Spleen (tissue), 11 donors: ENCODE data around the gene C2CD2. TPM values are rescaled to one million over a fixed set of nuclear protein-coding genes. Genes with fewer than 3 reads are reported as not detected.

Experiments used
- DNase-seq: peaks from one replicate; pipeline ENCODE4 v3.0.0-alpha.2; 2020
- H3K27ac ChIP-seq, 8 donors: fragments of 200-600 bp; sonication (generic) in 7 of 8; 1 replicate in 4 of 8; 2 replicates in 4 of 8; pipeline versions ENCODE4 v1.5.0 to v1.8.0; 2016 to 2021; ENCODE audit warnings: inconsistent platforms in 4 of 8, mild to moderate bottlenecking in 4 of 8, moderate library complexity in 1 of 8
- H3K27me3 ChIP-seq, 7 donors: fragments of 200-600 bp; sonication (generic) in 6 of 7; replicated peaks in 1 of 7; 1 replicate in 4 of 7; 2 replicates in 3 of 7; pipeline versions ENCODE4 v1.5.0 to v1.8.0; 2016 to 2021; ENCODE audit warnings: inconsistent platforms in 3 of 7, mild to moderate bottlenecking in 1 of 7
- H3K36me3 ChIP-seq, 6 donors: fragments of 200-600 bp; sonication (generic) in 5 of 6; 1 replicate in 4 of 6; 2 replicates in 2 of 6; pipeline versions ENCODE4 v1.5.0 to v1.8.0; 2016 to 2021; ENCODE audit warnings: inconsistent platforms in 2 of 6
- H3K4me1 ChIP-seq, 6 donors: fragments of 200-600 bp; sonication (generic) in 5 of 6; 1 replicate in 3 of 6; 2 replicates in 3 of 6; pipeline versions ENCODE4 v1.5.0 to v1.8.0; 2016 to 2021; ENCODE audit warnings: inconsistent platforms in 3 of 6
- H3K4me3 ChIP-seq, 8 donors: fragments of 200-600 bp; sonication (generic) in 7 of 8; 1 replicate in 4 of 8; 2 replicates in 4 of 8; pipeline versions ENCODE4 v1.5.0 to v1.8.0; 2016 to 2021; ENCODE audit warnings: inconsistent platforms in 4 of 8, mild to moderate bottlenecking in 4 of 8, moderate library complexity in 2 of 8
- H3K9me3 ChIP-seq, 8 donors: fragments of 200-600 bp; sonication (generic) in 7 of 8; 1 replicate in 4 of 8; 2 replicates in 4 of 8; pipeline versions ENCODE4 v1.5.0 to v1.8.0; 2016 to 2021; ENCODE audit warnings: inconsistent platforms in 4 of 8
- CTCF ChIP-seq, 11 experiments: fragments of 200-600 bp in 7 of 11; fragments of 450-650 bp in 4 of 11; sonication (generic) in 4 of 11; IDR thresholded peaks in 8 of 11; conservative IDR thresholded peaks in 3 of 11; 1 replicate in 7 of 11; 2 replicates in 4 of 11; pipeline versions ENCODE4 v1.4.0 to v1.8.0; 2016 to 2021; ENCODE audit warnings: antibody characterized with exemption in 11 of 11, inconsistent platforms in 4 of 11, mild to moderate bottlenecking in 1 of 11
- POLR2A ChIP-seq, 3 donors: fragments of 450-650 bp; IDR thresholded peaks; one replicate each; pipeline ENCODE4 v1.5.1; 2017; ENCODE audit warnings: antibody characterized with exemption in 3 of 3, mild to moderate bottlenecking in 1 of 3
- POLR2AphosphoS5 ChIP-seq, 3 donors: sonication (generic); formaldehyde crosslinking; IDR thresholded peaks; one replicate each; pipeline ENCODE4 v1.5.1; 2017; ENCODE audit warnings: antibody characterized with exemption in 3 of 3
- WGBS, 5 donors: extraction: QIAGEN DNeasy Blood & Tissue Kit in 3 of 5; methylation state at CpG; one replicate each; pipeline versions ENCODE4 v1.1.5 to v1.1.7; 2013 to 2018; 5-methylcytosine and 5-hydroxymethylcytosine counted together
- intact Hi-C: fragments of 100-400 bp; cut with DNase I; formaldehyde crosslinking; loops from one replicate; pipeline ENCODE4 v1.15.0; 2023; ENCODE audit warnings: low total_unique reads
- polyA plus RNA-seq, 3 donors: library from polyadenylated mRNA; stranded (reverse); fragments of 200-250 nt; gene quantifications; one replicate each; pipeline ENCODE4 v1.2.1, GENCODE V29; 2013
- total RNA-seq, 7 donors: library from RNA; depleted of rRNA in 3 of 7; stranded (reverse); fragments of >200 nt in 3 of 7; fragmentation: NEBNext Ultra II Directional in 4 of 7; extraction: Animal tissue kit (Norgen Biotek cat#: 25700) in 4 of 7; gene quantifications; one replicate each; pipeline versions ENCODE4 v1.1.0 to v1.2.1, GENCODE V29; 2016 to 2021
- donor health status: healthy with polysubstance abuse.
- donor health status: DM: no; HTN: no; CAD: no; lungs with moderate emphysema.
- donor health status: DM: no; HTN: no; CAD: no.
- donor health status: Bipolar disorder and iron deficiency.
- donor health status: healthy.
- donor health status: DM: no; HTN: no; CAD: no.
- donor health status: DM: yes; HTN: yes; CAD: no.

Gene C2CD2
- total and polyA plus RNA-seq, 10 donors: 12.9 to 163 (median 98.9) TPM

GRCh38 chr21:41887667-41888066 lies 66.2 kb downstream of the C2CD2 start:
- H3K36me3 ChIP-seq: peaks cover 0 to 54% (median 4%) of the 10 kb centered on the region in 6 donors
- DNase-seq: no peak
- TF ChIP-seq POLR2AphosphoS5 (IDR thresholded peaks at IDR 0.05) (no peak), POLR2A (IDR thresholded peaks at IDR 0.05) (no peak), CTCF (IDR thresholded peaks at IDR 0.05 in 8 of 11, conservative IDR thresholded peaks at IDR 0.05 in 3 of 11) (no peak)
- H3K27me3 ChIP-seq: no peaks in the 10 kb centered on the region
- WGBS, 5 donors: 64 to 83% (median 80%) methylated on average over 5 of the region's 5 CpGs
- H3K4me3 ChIP-seq: no peak overlapping the region
- no peaks in the 10 kb centered on the region for H3K9me3 ChIP-seq
- H3K27ac ChIP-seq: no peak overlapping the region
- H3K4me1 ChIP-seq: peaks cover 0 to 23% (median 0%) of the 10 kb centered on the region in 6 donors
- intact Hi-C loops: no loop called here

- Histone ChIP-seq H3K4me1 (peaks cover 0 to 23% (median 0%) of the 10 kb centered on the region in 6 donors), H3K27ac (no peak overlapping the region), H3K9me3 (no peaks in the 10 kb centered on the region), H3K27me3 (no peaks in the 10 kb centered on the region), H3K4me3 (no peak overlapping the region), H3K36me3 (peaks cover 0 to 41% (median 2%) of the 10 kb centered on the region in 6 donors)
- 70 to 84% (median 82%) methylated on average over 7 of the region's 7 CpGs for WGBS, 5 donors
- TF ChIP-seq CTCF (IDR thresholded peaks at IDR 0.05 in 8 of 11, conservative IDR thresholded peaks at IDR 0.05 in 3 of 11) (no peak), POLR2AphosphoS5 (IDR thresholded peaks at IDR 0.05) (no peak), POLR2A (IDR thresholded peaks at IDR 0.05) (no peak)
- DNase-seq: peak; percentile 22
- intact Hi-C loops: no loop called here
These were observed 67.5 kb downstream of the C2CD2 start for GRCh38 chr21:41886328-41886727.

GRCh38 chr21:41885341-41886024 lies 68.3 kb downstream of the C2CD2 start:
- Histone ChIP-seq H3K36me3 (peaks cover 0 to 33% (median 2%) of the 10 kb centered on the region in 6 donors), H3K27me3 (no peaks in the 10 kb centered on the region), H3K4me3 (no peak overlapping the region), H3K27ac (peak overlapping the region in 1 of 8 donors; percentile 30), H3K4me1 (peaks cover 0 to 23% (median 0%) of the 10 kb centered on the region in 6 donors), H3K9me3 (no peaks in the 10 kb centered on the region)
- intact Hi-C loops: no loop called here
- TF ChIP-seq POLR2AphosphoS5 (IDR thresholded peaks at IDR 0.05) (peak in 2 of 3 donors; percentile 9 to 23), CTCF (IDR thresholded peaks at IDR 0.05 in 8 of 11, conservative IDR thresholded peaks at IDR 0.05 in 3 of 11) (no peak)
- 28 to 46% (median 38%) methylated on average over 21 to 22 of the region's 22 CpGs for WGBS, 5 donors
- DNase-seq: peak; percentile 60

GRCh38 chr21:41884501-41885030 lies 69.3 kb downstream of the C2CD2 start:
- WGBS, 5 donors: 90 to 96% (median 91%) methylated on average over 19 of the region's 19 CpGs
- Histone ChIP-seq H3K36me3 (peaks cover 0 to 27% (median 2%) of the 10 kb centered on the region in 6 donors), H3K9me3 (no peaks in the 10 kb centered on the region), H3K4me3 (no peak overlapping the region), H3K4me1 (peaks cover 0 to 30% (median 7%) of the 10 kb centered on the region in 6 donors), H3K27ac (no peak overlapping the region), H3K27me3 (no peaks in the 10 kb centered on the region)
- TF ChIP-seq POLR2AphosphoS5 (IDR thresholded peaks at IDR 0.05) (peak in 1 of 3 donors; percentile 42), POLR2A (IDR thresholded peaks at IDR 0.05) (no peak)
- DNase-seq: peak; percentile 72
- intact Hi-C loops: no loop called here
